RPMI8226 (cell line): ENCODE measurements around the gene GATD1.

Experiments used
- DNase-seq: peaks from one replicate; pipeline ENCODE4 v3.0.0-alpha.2; 2015

The GATD1 gene

DNA sequence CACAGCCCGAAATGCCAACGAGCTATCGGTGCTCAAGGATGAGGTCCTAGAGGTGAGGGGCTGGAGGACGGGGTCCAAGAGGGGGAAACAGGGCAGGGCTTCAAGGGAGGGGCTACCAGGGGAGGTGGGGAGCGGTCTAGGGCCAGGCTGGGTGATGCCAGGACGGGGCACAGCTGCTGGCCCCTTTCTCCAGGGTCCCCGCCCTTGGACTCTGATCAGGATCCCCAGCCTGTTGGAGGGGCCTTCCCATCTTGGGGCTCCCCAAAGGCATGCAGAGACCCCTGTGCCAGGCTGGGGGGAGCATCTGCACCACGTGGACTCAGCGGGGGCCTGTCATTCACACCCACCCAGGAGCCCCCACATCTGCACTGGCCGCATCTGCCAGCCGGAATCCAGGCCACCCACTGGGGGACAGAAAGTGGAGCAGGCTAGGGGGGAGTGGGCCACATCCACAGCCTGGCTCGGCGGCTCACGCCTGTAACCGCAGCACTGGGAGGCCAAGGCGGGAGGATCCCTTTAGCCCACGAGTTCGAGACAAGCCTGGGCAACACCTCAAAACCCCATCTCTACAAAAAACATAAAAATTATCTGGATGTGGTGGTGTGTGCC lies 52.4 kb downstream of the GATD1 start:
- no peak for DNase-seq

DNA sequence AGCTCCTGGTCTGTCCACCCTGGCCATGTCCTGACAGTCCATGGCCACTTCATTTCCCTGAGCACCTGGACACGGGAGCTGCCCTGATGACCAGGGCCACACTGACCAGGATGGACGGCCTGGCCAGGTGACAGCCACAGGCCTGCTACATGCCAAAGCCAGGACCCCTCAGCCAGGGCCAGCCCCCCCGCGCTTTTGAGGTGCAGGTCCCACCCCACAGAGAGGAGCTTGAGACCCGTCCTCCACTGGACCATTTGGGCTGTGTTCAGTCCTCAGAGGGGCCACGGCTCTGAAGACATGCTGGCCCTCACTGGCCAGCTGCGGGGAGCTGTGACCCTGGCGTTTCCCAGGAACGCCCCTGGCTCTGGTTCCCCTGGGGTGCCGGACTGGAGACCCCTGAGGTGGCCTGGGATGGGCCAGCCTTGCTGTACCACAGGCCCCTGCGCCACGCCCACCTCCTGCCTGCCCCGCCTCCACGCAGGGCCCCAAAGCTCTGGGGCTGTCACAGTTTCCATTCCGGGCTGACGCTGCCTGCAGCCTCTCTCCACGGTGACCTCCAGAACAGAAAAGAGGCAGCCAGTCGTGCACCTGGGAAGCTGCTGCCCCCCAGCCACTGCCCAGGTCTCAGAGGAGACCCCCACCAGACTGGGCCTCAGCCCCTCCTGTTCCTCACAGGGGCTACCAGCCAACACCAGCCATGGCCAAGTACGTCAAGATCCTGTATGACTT lies 53.1 kb downstream of the GATD1 start:
- DNase-seq = no peak

DNA sequence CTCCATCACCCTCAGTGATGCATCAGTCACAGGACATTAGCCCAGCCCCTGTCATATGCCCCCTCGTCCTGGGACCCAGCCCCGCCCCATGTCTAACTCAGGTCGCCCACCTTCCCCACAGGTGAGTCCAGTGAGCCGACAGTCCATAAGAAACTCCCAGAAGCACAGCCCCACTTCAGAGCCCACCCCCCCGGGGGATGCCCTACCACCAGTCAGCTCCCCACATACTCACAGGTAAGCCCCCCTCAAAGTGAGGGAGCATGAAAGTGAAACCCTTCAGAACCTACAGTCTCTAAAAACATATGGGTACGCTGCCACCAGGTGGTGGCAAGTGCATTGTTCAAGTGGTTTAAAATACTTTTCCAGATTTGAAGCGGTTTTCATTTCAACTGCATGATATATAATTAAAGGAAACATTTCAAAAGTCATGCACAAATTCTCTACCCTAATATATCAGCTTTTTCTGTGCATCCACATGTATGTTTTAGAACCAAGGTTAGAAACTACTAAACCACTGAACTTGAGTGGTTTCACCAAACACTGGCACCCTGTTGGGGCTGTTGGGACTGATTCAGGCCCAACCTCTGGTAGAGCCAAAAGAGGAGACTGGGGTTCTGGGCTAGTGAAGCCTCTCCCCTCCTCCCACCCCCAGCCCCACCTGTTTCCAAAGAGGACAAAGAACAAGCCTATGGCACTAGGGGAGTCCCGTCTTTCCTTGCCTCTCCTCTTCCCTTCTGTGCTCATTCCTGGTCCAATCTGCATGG lies 54.0 kb downstream of the GATD1 start:
- peak; percentile 47 for DNase-seq

DNA sequence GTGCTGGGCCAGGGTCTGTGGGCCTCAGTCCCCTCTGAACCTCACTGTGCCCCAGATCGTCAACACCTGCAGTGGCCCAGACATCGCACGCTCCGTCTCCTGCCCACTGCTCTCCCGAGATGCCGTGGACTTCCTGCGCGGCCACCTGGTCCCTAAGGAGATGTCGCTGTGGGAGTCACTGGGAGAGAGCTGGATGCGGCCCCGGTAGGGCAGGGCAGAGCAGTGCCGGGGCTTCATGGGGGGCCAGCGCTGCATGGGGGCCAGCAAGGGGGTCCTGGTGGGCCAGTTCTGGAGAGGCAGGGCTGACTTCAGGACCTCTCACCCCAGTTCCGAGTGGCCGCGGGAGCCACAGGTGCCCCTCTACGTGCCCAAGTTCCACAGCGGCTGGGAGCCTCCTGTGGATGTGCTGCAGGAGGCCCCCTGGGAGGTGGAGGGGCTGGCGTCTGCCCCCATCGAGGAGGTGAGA lies 54.9 kb downstream of the GATD1 start:
- DNase-seq = no peak

DNA sequence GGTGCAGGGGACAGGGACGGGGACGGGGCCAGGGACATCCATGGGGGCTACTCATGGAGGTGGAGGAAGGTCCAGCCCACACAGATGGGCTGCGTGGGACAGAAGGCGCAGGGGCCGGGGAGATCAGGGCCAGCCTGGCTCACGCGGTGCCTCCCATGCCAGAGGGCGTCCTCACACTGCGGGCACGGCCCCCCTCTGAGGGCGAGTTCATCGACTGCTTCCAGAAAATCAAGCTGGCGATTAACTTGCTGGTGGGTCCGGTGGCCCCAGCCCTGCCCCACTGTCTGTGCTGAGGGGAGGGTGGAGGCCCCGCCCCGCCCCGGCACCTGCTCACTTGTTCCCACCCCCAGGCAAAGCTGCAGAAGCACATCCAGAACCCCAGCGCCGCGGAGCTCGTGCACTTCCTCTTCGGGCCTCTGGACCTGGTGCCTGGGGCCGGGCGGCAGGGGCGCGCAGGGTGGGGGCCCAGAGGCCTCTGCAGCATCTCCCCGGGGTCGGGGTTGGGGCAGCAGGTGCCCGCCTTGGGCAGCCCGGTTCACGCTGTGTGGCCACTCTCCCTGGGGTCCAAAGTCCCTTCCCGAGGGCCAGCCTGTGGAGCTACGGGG lies 55.4 kb downstream of the GATD1 start:
- DNase-seq = peak; percentile 92

GRCh38 chr11:721247-721740 lies 56.0 kb downstream of the GATD1 start:
- DNase-seq = peak; percentile 79

DNA sequence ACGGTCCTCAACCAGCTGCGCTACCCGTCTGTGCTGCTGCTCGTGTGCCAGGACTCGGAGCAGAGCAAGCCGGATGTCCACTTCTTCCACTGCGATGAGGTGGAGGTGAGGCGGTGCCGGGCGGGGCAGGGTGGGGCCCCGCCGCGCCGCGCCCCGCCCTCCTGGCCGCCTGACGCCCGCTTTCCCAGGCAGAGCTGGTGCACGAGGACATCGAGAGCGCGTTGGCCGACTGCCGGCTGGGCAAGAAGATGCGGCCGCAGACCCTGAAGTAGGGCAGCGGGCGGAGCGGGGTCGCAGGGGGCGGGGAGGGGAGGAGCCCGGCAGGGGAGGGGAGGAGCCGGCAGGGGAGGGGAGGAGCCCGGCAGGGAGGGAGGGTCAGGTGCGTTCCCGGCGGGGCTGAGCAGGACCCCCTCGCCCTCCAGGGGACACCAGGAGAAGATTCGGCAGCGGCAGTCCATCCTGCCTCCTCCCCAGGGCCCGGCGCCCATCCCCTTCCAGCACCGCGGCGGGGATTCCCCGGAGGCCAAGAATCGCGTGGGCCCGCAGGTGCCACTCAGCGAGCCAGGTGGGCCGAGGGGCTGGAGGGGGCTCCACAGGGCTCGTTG lies 56.5 kb downstream of the GATD1 start:
- peak; percentile 84 for DNase-seq

- DNase-seq = no peak
Observed at GRCh38 chr11:720017-720641, 57.2 kb downstream of the GATD1 start.

DNA sequence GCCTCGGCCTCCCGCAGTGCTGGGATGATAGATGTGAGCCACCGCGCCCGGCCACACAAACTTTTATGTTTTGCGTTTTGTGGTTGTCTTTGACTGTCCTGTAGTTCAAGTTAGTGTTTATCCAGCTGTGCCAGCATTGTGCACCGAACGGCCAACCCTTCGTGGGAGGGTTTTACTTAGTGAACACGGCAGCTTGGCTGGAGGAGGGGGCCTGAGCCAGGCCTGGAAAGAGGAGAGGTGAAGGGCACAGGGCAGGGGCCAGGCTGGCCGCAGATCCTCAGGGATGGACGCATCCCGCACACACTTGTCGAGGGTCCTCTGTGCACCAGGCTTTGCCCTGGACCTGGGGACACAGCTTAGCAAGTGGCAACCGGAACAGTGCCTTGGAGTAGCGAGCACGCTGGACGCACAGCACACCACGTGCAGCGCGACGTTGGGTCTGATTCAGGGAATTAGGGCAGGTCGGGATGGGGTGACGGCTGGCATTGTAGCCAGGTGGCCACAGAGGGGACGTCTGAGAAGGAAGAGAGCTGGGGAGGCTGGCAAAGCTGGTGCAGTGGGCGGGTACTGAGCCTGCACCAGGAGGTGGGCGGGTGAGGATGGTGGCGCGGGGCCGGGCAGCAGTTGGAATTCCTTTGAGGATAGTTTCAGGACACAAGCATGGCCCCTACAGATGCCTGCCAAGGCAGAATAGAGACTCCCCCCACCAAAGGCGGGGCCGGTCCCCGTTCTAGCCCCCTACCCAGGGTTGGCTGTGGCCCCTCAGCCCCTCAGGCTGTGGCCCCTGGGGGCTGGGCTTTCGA lies 57.9 kb downstream of the GATD1 start:
- no peak for DNase-seq
